IgD-negative memory B cell (primary cell): ENCODE measurements around the gene PAK6. TPM values are rescaled to one million over a fixed set of nuclear protein-coding genes. Genes with fewer than 3 reads are reported as not detected.

Source experiments
- H3K27ac Mint-ChIP-seq, 3 donors: one replicate each; pipeline ENCODE4 v1.8.0; 2020 to 2022; ENCODE audit warnings: mild to moderate bottlenecking in 3 of 3, mixed read lengths in 3 of 3, moderate library complexity in 1 of 3
- H3K27me3 Mint-ChIP-seq: one replicate; pipeline ENCODE4 v1.8.0; 2021; ENCODE audit warnings: mixed read lengths
- H3K36me3 Mint-ChIP-seq: one replicate; pipeline ENCODE4 v1.8.0; 2020; ENCODE audit warnings: mild to moderate bottlenecking, mixed read lengths
- H3K4me1 Mint-ChIP-seq, 3 donors: one replicate each; pipeline ENCODE4 v1.8.0; 2020 to 2022; ENCODE audit warnings: mixed read lengths in 3 of 3, mild to moderate bottlenecking in 1 of 3
- H3K4me3 Mint-ChIP-seq, 4 donors: one replicate each; pipeline ENCODE4 v1.8.0; 2020 to 2022; ENCODE audit warnings: mild to moderate bottlenecking in 4 of 4, mixed read lengths in 4 of 4, moderate library complexity in 3 of 4
- H3K9me3 Mint-ChIP-seq, 3 donors: one replicate each; pipeline ENCODE4 v1.8.0; 2020 to 2021; ENCODE audit warnings: mixed read lengths in 3 of 3, mild to moderate bottlenecking in 1 of 3
- polyA plus RNA-seq: library from polyadenylated mRNA; unstranded; fragments of 300-500 nt; fragmentation: Illumina TruSeq; gene quantifications from one replicate; pipeline ENCODE4 v1.2.3, GENCODE V29; 2021

Gene PAK6
- polyA plus RNA-seq, 1 donor from 2014 or later: not detected

- Mint-ChIP-seq H3K4me1 (peaks cover 2 to 9% (median 5%) of the 10 kb centered on the region in 3 donors), H3K9me3 (no peaks in the 10 kb centered on the region), H3K27me3 (peaks cover 14% of the 10 kb centered on the region), H3K36me3 (no peaks in the 10 kb centered on the region), H3K27ac (no peak overlapping the region), H3K4me3 (peak overlapping the region; percentile 1 to 85 (median 65))
These were observed 44.9 kb downstream of the PAK6 start for GRCh38 chr15:40283615-40284300.

- H3K27me3 Mint-ChIP-seq: peaks cover 6% of the 10 kb centered on the region
- peak overlapping the region in 2 of 4 donors; percentile 40 to 57 for H3K4me3 Mint-ChIP-seq
- H3K27ac Mint-ChIP-seq: peak overlapping the region in 2 of 3 donors; percentile 23 to 39
These were observed 46.3 kb downstream of the PAK6 start for GRCh38 chr15:40285151-40285550.

GRCh38 chr15:40285554-40286011, 46.7 kb downstream of the PAK6 start:
- Mint-ChIP-seq H3K4me3 (no peak overlapping the region), H3K27ac (no peak overlapping the region), H3K4me1 (peaks cover 0 to 5% (median 3%) of the 10 kb centered on the region in 3 donors), H3K27me3 (peaks cover 2% of the 10 kb centered on the region), H3K9me3 (no peaks in the 10 kb centered on the region), H3K36me3 (no peaks in the 10 kb centered on the region)

More at GRCh38 chr15:40285151-40285550, 46.3 kb downstream of the PAK6 start:
- Mint-ChIP-seq H3K9me3 (no peaks in the 10 kb centered on the region), H3K4me1 (peaks cover 3 to 6% (median 4%) of the 10 kb centered on the region in 3 donors), H3K36me3 (no peaks in the 10 kb centered on the region)

- Mint-ChIP-seq H3K4me3 (no peak overlapping the region), H3K9me3 (no peaks in the 10 kb centered on the region), H3K4me1 (peaks cover 0 to 5% (median 3%) of the 10 kb centered on the region in 3 donors), H3K27me3 (peaks cover 1% of the 10 kb centered on the region), H3K27ac (no peak overlapping the region), H3K36me3 (no peaks in the 10 kb centered on the region)
These were observed 47.2 kb downstream of the PAK6 start for GRCh38 chr15:40286061-40286532.

- Mint-ChIP-seq H3K4me3 (peak overlapping the region in 1 of 4 donors; percentile 17), H3K36me3 (no peaks in the 10 kb centered on the region), H3K27me3 (no peaks in the 10 kb centered on the region), H3K27ac (no peak overlapping the region), H3K9me3 (no peaks in the 10 kb centered on the region), H3K4me1 (peaks cover 0 to 5% (median 3%) of the 10 kb centered on the region in 3 donors)
These were observed 47.9 kb downstream of the PAK6 start for GRCh38 chr15:40286794-40287193.

GRCh38 chr15:40287505-40287904, 48.6 kb downstream of the PAK6 start:
- H3K27me3 Mint-ChIP-seq: no peaks in the 10 kb centered on the region
- H3K4me1 Mint-ChIP-seq: peaks cover 0 to 5% (median 3%) of the 10 kb centered on the region in 3 donors
- H3K9me3 Mint-ChIP-seq: no peaks in the 10 kb centered on the region
- H3K27ac Mint-ChIP-seq: peak overlapping the region in 1 of 3 donors; percentile 5
- H3K4me3 Mint-ChIP-seq: peak overlapping the region in 1 of 4 donors; percentile 17
- H3K36me3 Mint-ChIP-seq: no peaks in the 10 kb centered on the region

- H3K4me3 Mint-ChIP-seq: no peak overlapping the region
- no peaks in the 10 kb centered on the region for H3K9me3 Mint-ChIP-seq
- peak overlapping the region in 1 of 3 donors; percentile 5 for H3K27ac Mint-ChIP-seq
- no peaks in the 10 kb centered on the region for H3K36me3 Mint-ChIP-seq
- H3K27me3 Mint-ChIP-seq: no peaks in the 10 kb centered on the region
- peaks cover 0 to 5% (median 3%) of the 10 kb centered on the region in 3 donors for H3K4me1 Mint-ChIP-seq
These were observed 49.1 kb downstream of the PAK6 start for GRCh38 chr15:40287968-40288367.

- Mint-ChIP-seq H3K36me3 (no peaks in the 10 kb centered on the region), H3K27ac (peak overlapping the region in 1 of 3 donors; percentile 53), H3K4me3 (no peak overlapping the region), H3K4me1 (peaks cover 0 to 5% (median 3%) of the 10 kb centered on the region in 3 donors), H3K9me3 (no peaks in the 10 kb centered on the region), H3K27me3 (no peaks in the 10 kb centered on the region)
These were observed 50.4 kb downstream of the PAK6 start for GRCh38 chr15:40289140-40289775.

GRCh38 chr15:40290545-40290917, 51.7 kb downstream of the PAK6 start:
- no peak overlapping the region for H3K27ac Mint-ChIP-seq
- H3K4me3 Mint-ChIP-seq: peak overlapping the region in 1 of 4 donors; percentile 23
- H3K9me3 Mint-ChIP-seq: no peaks in the 10 kb centered on the region
- no peaks in the 10 kb centered on the region for H3K27me3 Mint-ChIP-seq
- peaks cover 0 to 5% (median 4%) of the 10 kb centered on the region in 3 donors for H3K4me1 Mint-ChIP-seq
- no peaks in the 10 kb centered on the region for H3K36me3 Mint-ChIP-seq

GRCh38 chr15:40290918-40291574, 52.2 kb downstream of the PAK6 start:
- H3K27ac Mint-ChIP-seq: no peak overlapping the region
- no peak overlapping the region for H3K4me3 Mint-ChIP-seq
- peaks cover 0 to 6% (median 1%) of the 10 kb centered on the region in 3 donors for H3K4me1 Mint-ChIP-seq
- H3K36me3 Mint-ChIP-seq: no peaks in the 10 kb centered on the region
- no peaks in the 10 kb centered on the region for H3K27me3 Mint-ChIP-seq
- H3K9me3 Mint-ChIP-seq: no peaks in the 10 kb centered on the region

- Mint-ChIP-seq H3K4me3 (no peak overlapping the region), H3K27ac (no peak overlapping the region), H3K9me3 (no peaks in the 10 kb centered on the region), H3K27me3 (no peaks in the 10 kb centered on the region), H3K36me3 (no peaks in the 10 kb centered on the region), H3K4me1 (peaks cover 0 to 6% (median 3%) of the 10 kb centered on the region in 3 donors)
These were observed 53.4 kb downstream of the PAK6 start for GRCh38 chr15:40292246-40292645.

GRCh38 chr15:40293006-40293405, 54.1 kb downstream of the PAK6 start:
- peaks cover 0 to 6% (median 3%) of the 10 kb centered on the region in 3 donors for H3K4me1 Mint-ChIP-seq
- no peaks in the 10 kb centered on the region for H3K27me3 Mint-ChIP-seq
- H3K4me3 Mint-ChIP-seq: no peak overlapping the region
- no peak overlapping the region for H3K27ac Mint-ChIP-seq
- no peaks in the 10 kb centered on the region for H3K36me3 Mint-ChIP-seq
- H3K9me3 Mint-ChIP-seq: no peaks in the 10 kb centered on the region

GRCh38 chr15:40293905-40294895, 55.3 kb downstream of the PAK6 start:
- Mint-ChIP-seq H3K4me1 (peaks cover 0 to 6% (median 2%) of the 10 kb centered on the region in 3 donors), H3K27me3 (no peaks in the 10 kb centered on the region), H3K9me3 (no peaks in the 10 kb centered on the region), H3K36me3 (peaks cover under 1% of the 10 kb centered on the region), H3K27ac (no peak overlapping the region), H3K4me3 (no peak overlapping the region)

GRCh38 chr15:40295297-40295696, 56.4 kb downstream of the PAK6 start:
- Mint-ChIP-seq H3K36me3 (peaks cover 7% of the 10 kb centered on the region), H3K9me3 (peaks cover 0 to 2% (median 0%) of the 10 kb centered on the region in 3 donors), H3K4me1 (peaks cover 0 to 3% (median 3%) of the 10 kb centered on the region in 3 donors), H3K4me3 (no peak overlapping the region), H3K27me3 (no peaks in the 10 kb centered on the region), H3K27ac (no peak overlapping the region)
